ENCODE measurements around the gene MYCBP2. TPM values are rescaled to one million over a fixed set of nuclear protein-coding genes. Genes with fewer than 3 reads are reported as not detected.
"Not testable (repeated sequence)": the region's sequence is repeated elsewhere in the genome, so short reads cannot be mapped to it uniquely, and the experiment has no call there.

The MYCBP2 gene
- total RNA-seq, 4 donors from 2014 or later: 42.4 to 262 (median 71.0) TPM

DNA sequence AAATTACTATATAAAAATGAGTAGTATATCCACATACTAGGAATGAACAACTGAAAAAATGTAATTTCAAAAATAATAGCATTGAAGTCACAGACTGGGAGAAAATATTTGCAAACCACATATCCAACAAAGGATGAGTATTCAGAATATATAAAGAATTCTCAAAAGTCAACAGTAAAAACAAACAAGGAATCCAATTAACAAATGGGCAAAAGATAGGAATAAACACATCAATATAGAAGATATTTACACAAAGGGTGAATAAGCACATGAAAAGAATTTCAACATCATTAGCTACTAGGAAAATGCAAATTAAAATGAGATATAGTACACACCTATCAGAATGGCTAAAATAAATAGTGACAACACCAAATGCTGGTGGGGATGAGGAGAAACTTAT is 37.0 kb downstream of the MYCBP2 start:
- Histone ChIP-seq H3K27me3 (no peaks in the 10 kb centered on the region), H3K36me3 (peaks cover 0 to 10% (median 0%) of the 10 kb centered on the region in 3 donors), H3K9me3 (no peaks in the 10 kb centered on the region), H3K4me3 (no peak overlapping the region), H3K27ac (no peak overlapping the region), H3K4me1 (no peaks in the 10 kb centered on the region)
- no peak for TF ChIP-seq POLR2A (IDR thresholded peaks at IDR 0.05)
- TF ChIP-seq, protein P1, sequence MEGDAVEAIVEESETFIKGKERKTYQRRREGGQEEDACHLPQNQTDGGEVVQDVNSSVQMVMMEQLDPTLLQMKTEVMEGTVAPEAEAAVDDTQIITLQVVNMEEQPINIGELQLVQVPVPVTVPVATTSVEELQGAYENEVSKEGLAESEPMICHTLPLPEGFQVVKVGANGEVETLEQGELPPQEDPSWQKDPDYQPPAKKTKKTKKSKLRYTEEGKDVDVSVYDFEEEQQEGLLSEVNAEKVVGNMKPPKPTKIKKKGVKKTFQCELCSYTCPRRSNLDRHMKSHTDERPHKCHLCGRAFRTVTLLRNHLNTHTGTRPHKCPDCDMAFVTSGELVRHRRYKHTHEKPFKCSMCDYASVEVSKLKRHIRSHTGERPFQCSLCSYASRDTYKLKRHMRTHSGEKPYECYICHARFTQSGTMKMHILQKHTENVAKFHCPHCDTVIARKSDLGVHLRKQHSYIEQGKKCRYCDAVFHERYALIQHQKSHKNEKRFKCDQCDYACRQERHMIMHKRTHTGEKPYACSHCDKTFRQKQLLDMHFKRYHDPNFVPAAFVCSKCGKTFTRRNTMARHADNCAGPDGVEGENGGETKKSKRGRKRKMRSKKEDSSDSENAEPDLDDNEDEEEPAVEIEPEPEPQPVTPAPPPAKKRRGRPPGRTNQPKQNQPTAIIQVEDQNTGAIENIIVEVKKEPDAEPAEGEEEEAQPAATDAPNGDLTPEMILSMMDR (IDR thresholded peaks at IDR 0.05): no peak
- no peak for DNase-seq

DNA sequence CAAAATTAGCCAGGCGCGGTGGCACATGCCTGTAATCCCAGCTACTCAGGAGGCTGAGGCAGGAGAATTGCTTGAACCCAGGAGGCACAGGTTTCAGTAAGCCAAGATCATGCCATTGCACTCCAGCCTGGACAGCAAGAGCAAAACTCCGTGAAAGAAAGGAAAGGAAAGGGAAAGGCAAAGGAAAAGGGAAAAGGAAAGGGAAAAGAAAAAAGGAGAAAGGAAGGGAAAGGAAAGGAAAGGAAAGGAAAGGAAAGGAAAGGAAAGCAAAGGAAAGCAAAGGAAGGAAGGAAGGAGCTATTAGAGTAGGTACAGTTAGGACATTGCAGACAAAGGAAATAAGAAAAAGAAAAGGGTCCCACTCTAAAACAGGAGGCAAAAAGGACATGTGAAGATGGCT is 41.3 kb downstream of the MYCBP2 start:
- H3K36me3 ChIP-seq, H3K4me3 ChIP-seq, H3K27me3 ChIP-seq, DNase-seq, H3K9me3 ChIP-seq, H3K4me1 ChIP-seq, H3K27ac ChIP-seq: not testable (repeated sequence)

DNA sequence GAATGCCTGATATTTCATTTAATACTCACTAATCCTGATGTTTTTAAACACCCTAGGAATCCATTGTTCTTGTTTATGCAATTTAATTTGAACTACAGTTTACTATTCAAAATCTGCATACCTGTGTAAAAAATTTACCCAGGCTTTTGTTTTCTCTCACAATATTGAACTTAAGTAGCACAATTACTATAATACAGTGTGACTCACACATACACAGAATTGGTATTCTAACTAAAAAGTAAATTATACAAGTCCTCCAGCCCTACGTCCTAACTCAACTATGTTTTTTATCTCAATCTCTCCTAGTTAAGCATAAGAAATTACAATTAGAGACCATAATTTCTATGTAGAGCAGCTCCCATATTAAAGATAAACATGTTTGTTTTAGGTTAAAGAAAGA is 41.8 kb downstream of the MYCBP2 start:
- Histone ChIP-seq H3K27me3 (no peaks in the 10 kb centered on the region), H3K9me3 (no peaks in the 10 kb centered on the region), H3K4me1 (no peaks in the 10 kb centered on the region), H3K27ac (no peak overlapping the region), H3K4me3 (no peak overlapping the region), H3K36me3 (peaks cover 0 to 5% (median 0%) of the 10 kb centered on the region in 3 donors)
- DNase-seq: no peak
- TF ChIP-seq, protein P1 (IDR thresholded peaks at IDR 0.05): no peak
- TF ChIP-seq POLR2A (IDR thresholded peaks at IDR 0.05): no peak

DNA sequence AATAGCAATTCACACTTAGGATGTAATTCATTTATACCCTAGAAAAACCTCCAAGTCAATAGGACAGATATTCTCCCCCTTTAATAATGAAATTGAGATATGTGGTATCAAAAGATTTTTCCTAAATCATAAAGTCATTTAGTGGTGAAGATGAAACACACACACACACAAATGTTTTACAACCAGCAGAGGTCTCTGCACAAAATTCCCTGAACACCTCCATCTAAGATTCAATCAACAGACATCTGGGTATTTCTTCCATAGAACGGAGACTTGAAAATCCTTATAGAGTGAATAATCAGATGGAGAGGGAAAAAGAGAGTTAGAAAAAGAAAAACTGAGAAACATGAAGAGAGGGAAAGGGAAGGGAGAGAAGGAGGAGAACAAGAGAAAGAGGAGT is 52.8 kb downstream of the MYCBP2 start:
- Histone ChIP-seq H3K27me3 (no peaks in the 10 kb centered on the region), H3K36me3 (peaks cover 0 to 17% (median 0%) of the 10 kb centered on the region in 3 donors), H3K27ac (no peak overlapping the region), H3K4me3 (no peak overlapping the region), H3K4me1 (no peaks in the 10 kb centered on the region), H3K9me3 (no peaks in the 10 kb centered on the region)
- no peak for DNase-seq
- TF ChIP-seq, protein P1 (IDR thresholded peaks at IDR 0.05): peak in 1 of 6 experiments; percentile 2
- no peak for TF ChIP-seq POLR2A (IDR thresholded peaks at IDR 0.05)

DNA sequence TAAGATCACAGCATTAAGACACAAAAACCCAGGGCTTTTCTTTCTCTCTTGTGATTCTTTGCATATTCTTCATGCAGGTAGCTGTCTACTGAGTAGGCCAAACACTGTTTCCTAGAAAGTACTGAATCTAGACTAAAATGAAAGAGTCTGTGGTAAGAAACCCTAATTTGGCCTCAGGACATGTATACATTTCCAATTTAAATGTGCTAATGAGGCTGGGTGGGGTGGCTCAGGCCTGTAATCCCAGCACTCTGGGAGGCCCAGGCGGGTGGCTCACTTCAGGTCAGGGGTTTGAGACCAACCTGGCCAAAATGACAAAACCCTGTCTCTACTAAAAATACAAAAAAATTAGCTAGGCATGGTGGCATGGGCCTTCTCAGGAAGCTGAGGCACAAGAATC is 57.8 kb downstream of the MYCBP2 start:
- no peak overlapping the region for H3K27ac ChIP-seq
- DNase-seq: no peak
- no peaks in the 10 kb centered on the region for H3K9me3 ChIP-seq
- no peak overlapping the region for H3K4me3 ChIP-seq
- TF ChIP-seq, protein P1 (IDR thresholded peaks at IDR 0.05): no peak
- no peak for TF ChIP-seq POLR2A (IDR thresholded peaks at IDR 0.05)
- H3K4me1 ChIP-seq: no peaks in the 10 kb centered on the region
- peaks cover 0 to 17% (median 0%) of the 10 kb centered on the region in 3 donors for H3K36me3 ChIP-seq
- H3K27me3 ChIP-seq: no peaks in the 10 kb centered on the region

DNA sequence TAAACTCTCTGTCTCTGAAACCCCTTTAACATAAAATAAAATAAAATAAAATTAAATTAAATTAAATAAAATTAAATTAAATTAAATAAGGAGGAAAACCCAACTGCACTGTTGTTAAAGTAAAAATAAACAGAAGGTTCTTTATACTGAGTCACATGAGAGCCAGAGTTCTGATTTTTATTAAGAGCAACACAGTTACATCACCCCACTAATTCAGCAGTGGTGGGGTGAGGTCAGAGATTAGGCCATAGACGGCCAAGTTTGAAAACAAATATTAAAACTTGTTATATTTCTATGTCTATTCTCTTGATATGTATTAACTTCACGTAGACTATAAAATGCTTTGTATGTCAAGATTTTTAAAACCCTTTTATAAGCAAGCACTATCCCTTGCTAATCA is 59.5 kb downstream of the MYCBP2 start:
- Histone ChIP-seq H3K4me3 (no peak overlapping the region), H3K27ac (no peak overlapping the region), H3K4me1 (no peaks in the 10 kb centered on the region), H3K36me3 (peaks cover 0 to 14% (median 3%) of the 10 kb centered on the region in 3 donors), H3K27me3 (no peaks in the 10 kb centered on the region), H3K9me3 (no peaks in the 10 kb centered on the region)
- TF ChIP-seq POLR2A (IDR thresholded peaks at IDR 0.05): no peak
- TF ChIP-seq, protein P1 (IDR thresholded peaks at IDR 0.05): no peak
- DNase-seq: no peak
